ENCODE results near the gene GGA3.
A peak's percentile ranks its signal among the peaks of the same experiment; 100 is the strongest.

The GGA3 gene

DNA sequence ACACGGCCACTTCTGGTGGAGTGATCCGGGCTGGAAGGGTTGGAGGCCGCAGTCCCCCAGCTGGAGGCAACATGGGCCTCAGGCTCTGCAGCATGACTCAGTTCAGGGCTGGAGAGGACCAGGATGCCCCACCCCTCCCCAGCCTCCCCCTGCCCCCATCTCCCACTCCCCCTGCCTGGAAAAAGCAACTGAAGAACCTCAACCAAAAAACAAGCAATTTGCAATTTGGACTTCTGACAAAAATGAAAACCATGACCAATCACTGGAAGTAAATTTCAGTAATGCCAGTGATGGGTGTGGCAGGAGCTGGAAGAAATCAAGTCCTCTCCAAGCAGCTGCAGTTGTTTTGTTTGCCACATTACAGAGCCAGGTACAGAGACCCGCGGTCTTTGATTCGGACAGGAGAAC lies 16.3 kb upstream of the GGA3 start:
- TF ChIP-seq TCF12 (IDR thresholded peaks at IDR 0.05; ENCODE audit: low read depth) (no peak), NFIC (IDR thresholded peaks at IDR 0.05) (no peak), TEAD4 (IDR thresholded peaks at IDR 0.05) (no peak), USF1 (IDR thresholded peaks at IDR 0.05) (no peak), ZBTB7A (IDR thresholded peaks at IDR 0.05; ENCODE audit: low read depth) (no peak), TAF1 (IDR thresholded peaks at IDR 0.05; ENCODE audit: low read depth) (no peak), CREB1 (IDR thresholded peaks at IDR 0.05; ENCODE audit: low read depth) (no peak), FOXM1 (IDR thresholded peaks at IDR 0.05; ENCODE audit: borderline replicate concordance, low read depth) (no peak)

GRCh38 chr17:75273977-75274708 lies 12.7 kb upstream of the GGA3 start:
- TF ChIP-seq ZBTB7A (IDR thresholded peaks at IDR 0.05; ENCODE audit: low read depth) (no peak), REST (IDR thresholded peaks at IDR 0.05; ENCODE audit: low read depth) (peak; percentile 75), EP300 (IDR thresholded peaks at IDR 0.05; ENCODE audit: borderline replicate concordance) (no peak), USF1 (IDR thresholded peaks at IDR 0.05) (no peak), TEAD4 (IDR thresholded peaks at IDR 0.05) (no peak), EGR1 (IDR thresholded peaks at IDR 0.05) (no peak)
- TF ChIP-seq, protein P1, sequence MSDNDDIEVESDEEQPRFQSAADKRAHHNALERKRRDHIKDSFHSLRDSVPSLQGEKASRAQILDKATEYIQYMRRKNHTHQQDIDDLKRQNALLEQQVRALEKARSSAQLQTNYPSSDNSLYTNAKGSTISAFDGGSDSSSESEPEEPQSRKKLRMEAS (IDR thresholded peaks at IDR 0.05): no peak

GRCh38 chr17:75272848-75273184 lies 11.4 kb upstream of the GGA3 start:
- TF ChIP-seq RAD21 (IDR thresholded peaks at IDR 0.05; ENCODE audit: low read depth) (no peak), CEBPB (IDR thresholded peaks at IDR 0.05) (no peak), NFIC (IDR thresholded peaks at IDR 0.05) (no peak), USF1 (IDR thresholded peaks at IDR 0.05) (no peak), REST (IDR thresholded peaks at IDR 0.05; ENCODE audit: low read depth) (no peak), EGR1 (IDR thresholded peaks at IDR 0.05) (no peak), TEAD4 (IDR thresholded peaks at IDR 0.05) (no peak), ZBTB7A (IDR thresholded peaks at IDR 0.05; ENCODE audit: low read depth) (no peak), CREB1 (IDR thresholded peaks at IDR 0.05; ENCODE audit: low read depth) (no peak), TAF1 (IDR thresholded peaks at IDR 0.05; ENCODE audit: low read depth) (no peak), TCF12 (IDR thresholded peaks at IDR 0.05; ENCODE audit: low read depth) (no peak), FOXM1 (IDR thresholded peaks at IDR 0.05; ENCODE audit: borderline replicate concordance, low read depth) (no peak), EP300 (IDR thresholded peaks at IDR 0.05; ENCODE audit: borderline replicate concordance) (no peak), YY1 (IDR thresholded peaks at IDR 0.05; ENCODE audit: low read depth) (no peak)
- TF ChIP-seq, protein P1 (IDR thresholded peaks at IDR 0.05): no peak

DNA sequence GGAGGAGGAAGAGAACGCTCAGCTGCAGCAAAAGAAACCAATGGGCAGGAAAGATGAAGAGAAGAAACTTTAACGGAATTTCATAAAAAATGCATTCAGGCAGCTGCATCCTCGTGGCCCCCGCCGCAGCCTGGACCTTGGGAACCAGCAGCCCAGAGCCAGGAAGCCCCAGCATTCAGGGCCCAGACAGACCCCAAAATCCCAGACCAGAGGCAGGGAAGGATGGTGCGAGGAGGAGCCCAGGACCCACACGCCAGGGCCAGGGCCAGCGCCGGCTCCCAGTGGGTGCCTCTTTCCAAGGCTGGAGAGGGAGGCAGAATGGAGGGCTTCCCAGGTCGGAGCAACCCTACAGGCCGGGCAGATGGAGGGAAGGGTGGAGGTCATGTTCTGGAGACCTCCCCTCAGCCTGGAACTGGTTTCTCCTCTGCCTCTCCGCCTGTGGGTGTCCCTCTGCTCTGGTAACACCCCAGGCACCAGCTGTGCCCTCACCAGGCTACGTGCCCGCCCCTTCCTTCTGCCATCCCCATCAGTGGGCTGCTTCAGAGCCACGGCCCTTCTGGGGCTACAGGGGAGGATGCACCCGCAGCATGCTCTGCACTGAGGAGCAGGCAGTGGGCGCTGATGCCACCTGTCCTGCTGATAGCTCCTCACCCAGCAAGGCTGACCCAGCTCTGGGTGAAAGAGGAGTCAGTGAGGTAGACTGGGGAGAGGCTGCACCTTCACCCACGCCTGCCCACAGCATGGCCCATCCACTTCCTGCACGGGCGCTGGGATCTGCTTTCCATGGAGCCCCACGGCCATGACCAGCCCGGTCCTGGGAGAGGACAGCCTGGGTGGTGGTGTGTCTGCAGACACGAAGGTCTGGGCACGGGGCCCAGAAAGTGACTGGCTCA lies 10.8 kb upstream of the GGA3 start:
- TF ChIP-seq FOXM1 (IDR thresholded peaks at IDR 0.05; ENCODE audit: borderline replicate concordance, low read depth): no peak
- TF ChIP-seq USF1 (IDR thresholded peaks at IDR 0.05): no peak
- TF ChIP-seq CREB1 (IDR thresholded peaks at IDR 0.05; ENCODE audit: low read depth): no peak
- no peak for TF ChIP-seq ZBTB7A (IDR thresholded peaks at IDR 0.05; ENCODE audit: low read depth)
- no peak for TF ChIP-seq RAD21 (IDR thresholded peaks at IDR 0.05; ENCODE audit: low read depth)
- no peak for TF ChIP-seq TEAD4 (IDR thresholded peaks at IDR 0.05)
- no peak for TF ChIP-seq NFIC (IDR thresholded peaks at IDR 0.05)
- TF ChIP-seq TCF12 (IDR thresholded peaks at IDR 0.05; ENCODE audit: low read depth): no peak
- TF ChIP-seq TAF1 (IDR thresholded peaks at IDR 0.05; ENCODE audit: low read depth): no peak
- no peak for TF ChIP-seq EGR1 (IDR thresholded peaks at IDR 0.05)
- no peak for TF ChIP-seq EP300 (IDR thresholded peaks at IDR 0.05; ENCODE audit: borderline replicate concordance)
